Measurements from ENCODE around the gene CDK18.

Gene CDK18

GRCh38 chr1:205580923-205581180, 76.4 kb downstream of the CDK18 start:
- DNase-seq: no peak
- Histone ChIP-seq H3K27me3 (no peaks in the 10 kb centered on the region; the same call in 1 of the 2 replicates), H3K4me1 (no peaks in the 10 kb centered on the region), H3K4me3 (ENCODE audit: low read depth, low read length) (no peak overlapping the region), H3K9me3 (no peaks in the 10 kb centered on the region), H3K36me3 (no peaks in the 10 kb centered on the region)
- no peak for TF ChIP-seq CTCF (IDR thresholded peaks at IDR 0.05; ENCODE audit: low read depth, low read length)

GRCh38 chr1:205581321-205581980, 77.0 kb downstream of the CDK18 start:
- no peak for TF ChIP-seq CTCF (IDR thresholded peaks at IDR 0.05; ENCODE audit: low read depth, low read length)
- Histone ChIP-seq H3K4me3 (ENCODE audit: low read depth, low read length) (no peak overlapping the region), H3K27me3 (no peaks in the 10 kb centered on the region; the same call in 1 of the 2 replicates), H3K9me3 (no peaks in the 10 kb centered on the region), H3K36me3 (no peaks in the 10 kb centered on the region), H3K4me1 (no peaks in the 10 kb centered on the region)
- DNase-seq: no peak

- Histone ChIP-seq H3K4me1 (no peaks in the 10 kb centered on the region), H3K4me3 (ENCODE audit: low read depth, low read length) (no peak overlapping the region), H3K27me3 (no peaks in the 10 kb centered on the region), H3K9me3 (no peaks in the 10 kb centered on the region), H3K36me3 (no peaks in the 10 kb centered on the region)
- TF ChIP-seq CTCF (IDR thresholded peaks at IDR 0.05; ENCODE audit: low read depth, low read length): no peak
- DNase-seq: no peak
Measured at GRCh38 chr1:205582046-205582445, 77.6 kb downstream of the CDK18 start.

All from BE2C (cell line).